ENCODE results near the gene GPA33.

The GPA33 gene

DNA sequence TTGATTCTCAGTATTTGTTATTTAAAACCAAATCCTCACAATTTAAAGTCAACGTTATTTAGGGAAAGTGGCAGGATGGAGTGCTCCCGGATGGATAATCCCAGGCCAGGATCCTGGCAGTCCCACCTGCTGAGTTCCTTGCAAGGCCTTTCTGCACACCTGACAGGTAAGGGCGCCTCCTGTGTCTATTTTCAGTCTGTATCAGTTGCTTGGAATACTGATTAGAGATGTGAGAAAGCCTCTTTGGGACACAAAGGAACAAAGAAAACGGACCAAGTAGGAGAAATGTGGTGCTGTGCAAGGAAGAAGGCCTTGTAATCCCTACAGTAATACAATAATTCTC is 15.9 kb upstream of the GPA33 start:
- no peak for TF ChIP-seq SIN3A (IDR thresholded peaks at IDR 0.05; ENCODE audit: borderline replicate concordance, insufficient read depth, low read length)
- TF ChIP-seq, protein P1, sequence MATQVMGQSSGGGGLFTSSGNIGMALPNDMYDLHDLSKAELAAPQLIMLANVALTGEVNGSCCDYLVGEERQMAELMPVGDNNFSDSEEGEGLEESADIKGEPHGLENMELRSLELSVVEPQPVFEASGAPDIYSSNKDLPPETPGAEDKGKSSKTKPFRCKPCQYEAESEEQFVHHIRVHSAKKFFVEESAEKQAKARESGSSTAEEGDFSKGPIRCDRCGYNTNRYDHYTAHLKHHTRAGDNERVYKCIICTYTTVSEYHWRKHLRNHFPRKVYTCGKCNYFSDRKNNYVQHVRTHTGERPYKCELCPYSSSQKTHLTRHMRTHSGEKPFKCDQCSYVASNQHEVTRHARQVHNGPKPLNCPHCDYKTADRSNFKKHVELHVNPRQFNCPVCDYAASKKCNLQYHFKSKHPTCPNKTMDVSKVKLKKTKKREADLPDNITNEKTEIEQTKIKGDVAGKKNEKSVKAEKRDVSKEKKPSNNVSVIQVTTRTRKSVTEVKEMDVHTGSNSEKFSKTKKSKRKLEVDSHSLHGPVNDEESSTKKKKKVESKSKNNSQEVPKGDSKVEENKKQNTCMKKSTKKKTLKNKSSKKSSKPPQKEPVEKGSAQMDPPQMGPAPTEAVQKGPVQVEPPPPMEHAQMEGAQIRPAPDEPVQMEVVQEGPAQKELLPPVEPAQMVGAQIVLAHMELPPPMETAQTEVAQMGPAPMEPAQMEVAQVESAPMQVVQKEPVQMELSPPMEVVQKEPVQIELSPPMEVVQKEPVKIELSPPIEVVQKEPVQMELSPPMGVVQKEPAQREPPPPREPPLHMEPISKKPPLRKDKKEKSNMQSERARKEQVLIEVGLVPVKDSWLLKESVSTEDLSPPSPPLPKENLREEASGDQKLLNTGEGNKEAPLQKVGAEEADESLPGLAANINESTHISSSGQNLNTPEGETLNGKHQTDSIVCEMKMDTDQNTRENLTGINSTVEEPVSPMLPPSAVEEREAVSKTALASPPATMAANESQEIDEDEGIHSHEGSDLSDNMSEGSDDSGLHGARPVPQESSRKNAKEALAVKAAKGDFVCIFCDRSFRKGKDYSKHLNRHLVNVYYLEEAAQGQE (IDR thresholded peaks at IDR 0.05; ENCODE audit: insufficient read depth in 1 of 2, low read depth in 2 of 2, low read length in 2 of 2): no peak
- TF ChIP-seq FOXP2 (optimal IDR thresholded peaks at IDR 0.05; ENCODE audit: borderline replicate concordance, extremely low read depth, extremely low read length, insufficient read depth): no peak
- no peak for TF ChIP-seq POLR2AphosphoS5 (IDR thresholded peaks at IDR 0.05; ENCODE audit: low read depth, low read length)
- no peak for TF ChIP-seq TAF1 (IDR thresholded peaks at IDR 0.05; ENCODE audit: borderline replicate concordance, insufficient read depth, low read length)

DNA sequence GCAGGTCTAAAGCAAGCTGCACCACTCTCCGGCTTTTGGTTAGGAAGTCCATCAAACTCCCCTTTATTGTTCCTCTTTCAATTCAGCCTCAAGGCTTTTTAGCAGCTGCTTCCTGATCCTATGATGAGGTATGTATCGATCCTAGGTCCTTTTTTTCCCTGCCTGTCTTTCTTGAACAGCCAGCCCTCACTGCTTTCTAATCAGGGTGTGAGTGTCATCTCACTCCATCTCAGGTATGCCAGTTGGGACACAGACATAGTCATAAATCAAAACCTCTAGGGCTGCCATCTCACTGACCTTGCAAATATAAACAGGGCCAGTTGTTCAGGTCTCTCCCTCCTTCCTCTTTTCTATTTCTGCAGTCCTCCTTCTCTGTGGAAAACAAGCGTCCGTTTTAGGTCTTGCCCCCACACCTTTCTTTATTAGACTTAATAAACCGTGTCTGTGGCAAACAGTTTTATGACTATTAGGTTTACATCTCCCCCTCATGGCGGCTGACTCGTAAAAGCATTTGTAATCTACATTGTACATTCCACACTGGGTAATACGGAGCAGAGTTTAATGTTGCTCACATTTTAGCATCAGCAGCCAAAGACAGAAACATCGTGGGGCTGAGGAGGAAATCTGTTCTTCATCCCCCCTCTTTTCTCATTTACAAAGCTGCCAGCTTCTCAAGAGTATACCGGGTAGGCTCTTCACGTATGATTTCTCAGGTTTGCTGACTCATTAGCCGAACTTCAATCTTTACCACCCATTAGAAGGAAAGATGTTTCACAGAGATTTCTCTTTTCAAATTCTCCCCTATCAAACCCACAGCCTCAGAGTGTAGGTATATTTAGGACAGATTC is 15.3 kb upstream of the GPA33 start:
- TF ChIP-seq TAF1 (IDR thresholded peaks at IDR 0.05; ENCODE audit: borderline replicate concordance, insufficient read depth, low read length) (no peak), FOXP2 (optimal IDR thresholded peaks at IDR 0.05; ENCODE audit: borderline replicate concordance, extremely low read depth, extremely low read length, insufficient read depth) (no peak), POLR2AphosphoS5 (IDR thresholded peaks at IDR 0.05; ENCODE audit: low read depth, low read length) (no peak), SIN3A (IDR thresholded peaks at IDR 0.05; ENCODE audit: borderline replicate concordance, insufficient read depth, low read length) (no peak)
- TF ChIP-seq, protein P1 (IDR thresholded peaks at IDR 0.05; ENCODE audit: insufficient read depth in 1 of 2, low read depth in 2 of 2, low read length in 2 of 2): no peak

DNA sequence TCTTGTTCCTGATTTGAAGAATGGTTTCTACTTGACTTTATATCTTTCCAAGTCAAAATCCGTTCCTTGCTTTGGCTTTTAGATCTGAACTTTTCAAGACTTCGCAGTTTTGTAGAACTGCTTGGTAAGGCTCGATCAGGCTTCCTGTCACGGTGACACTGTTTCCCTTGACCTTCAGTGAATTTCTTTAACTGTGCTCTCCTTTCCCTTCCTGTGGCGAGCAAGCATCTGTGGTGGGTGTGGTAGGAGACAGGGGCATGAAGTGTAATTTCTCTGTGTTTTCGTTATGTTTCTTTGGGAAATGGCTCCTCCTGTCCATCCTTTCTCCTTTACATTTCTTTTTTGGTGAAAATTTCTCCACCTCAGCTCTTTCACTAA is 14.1 kb upstream of the GPA33 start:
- no peak for TF ChIP-seq FOXP2 (optimal IDR thresholded peaks at IDR 0.05; ENCODE audit: borderline replicate concordance, extremely low read depth, extremely low read length, insufficient read depth)
- TF ChIP-seq POLR2AphosphoS5 (IDR thresholded peaks at IDR 0.05; ENCODE audit: low read depth, low read length): no peak
- no peak for TF ChIP-seq TAF1 (IDR thresholded peaks at IDR 0.05; ENCODE audit: borderline replicate concordance, insufficient read depth, low read length)
- TF ChIP-seq, protein P1 (IDR thresholded peaks at IDR 0.05; ENCODE audit: insufficient read depth in 1 of 2, low read depth in 2 of 2, low read length in 2 of 2): no peak
- no peak for TF ChIP-seq SIN3A (IDR thresholded peaks at IDR 0.05; ENCODE audit: borderline replicate concordance, insufficient read depth, low read length)

DNA sequence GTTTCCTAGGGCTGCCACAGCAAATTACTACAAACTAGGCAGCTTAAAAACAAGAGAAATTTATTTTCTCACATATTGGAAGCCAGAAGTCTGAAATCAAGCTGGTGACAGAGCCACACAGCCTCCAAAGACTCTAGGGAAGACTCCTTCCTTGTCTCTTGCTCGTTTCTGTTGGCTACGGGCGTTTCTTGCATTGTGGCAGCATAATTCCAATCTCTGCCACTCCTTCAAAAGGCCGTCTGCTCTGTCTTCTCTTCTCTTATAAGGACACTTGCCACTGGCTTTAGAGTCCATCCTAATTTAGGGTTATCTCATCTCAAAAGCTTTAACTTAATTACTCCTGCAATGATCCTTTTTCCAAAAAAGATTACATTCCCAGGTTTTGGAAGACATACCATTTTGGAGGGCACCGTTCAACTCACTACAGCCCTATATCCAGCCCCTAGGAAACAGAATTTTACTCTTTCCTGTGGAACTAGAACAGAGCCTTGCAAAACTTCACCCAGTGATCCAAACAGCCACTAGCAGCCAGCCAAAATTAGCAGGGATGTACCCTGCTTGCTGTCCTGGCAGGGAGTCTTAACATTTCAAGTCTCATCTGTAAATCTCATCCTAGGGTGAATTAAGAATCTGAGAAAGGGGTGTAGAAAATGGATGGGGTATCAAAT is 12.9 kb upstream of the GPA33 start:
- no peak for TF ChIP-seq TAF1 (IDR thresholded peaks at IDR 0.05; ENCODE audit: borderline replicate concordance, insufficient read depth, low read length)
- TF ChIP-seq, protein P1 (IDR thresholded peaks at IDR 0.05; ENCODE audit: insufficient read depth in 1 of 2, low read depth in 2 of 2, low read length in 2 of 2): no peak
- TF ChIP-seq SIN3A (IDR thresholded peaks at IDR 0.05; ENCODE audit: borderline replicate concordance, insufficient read depth, low read length): no peak
- no peak for TF ChIP-seq POLR2AphosphoS5 (IDR thresholded peaks at IDR 0.05; ENCODE audit: low read depth, low read length)
- TF ChIP-seq FOXP2 (optimal IDR thresholded peaks at IDR 0.05; ENCODE audit: borderline replicate concordance, extremely low read depth, extremely low read length, insufficient read depth): no peak
